Measurements from ENCODE around the gene RALGDS.
"Not testable (repeated sequence)": the region's sequence is repeated elsewhere in the genome, so short reads cannot be mapped to it uniquely, and the experiment has no call there.

GRCh38 chr9:133086212-133086860 lies 34.7 kb downstream of the RALGDS start:
- not testable (repeated sequence) for TF ChIP-seq CTCF, POLR2A (IDR thresholded peaks at IDR 0.05)
